ENCODE data around the gene FCHSD2. TPM values are rescaled to one million over a fixed set of nuclear protein-coding genes. Genes with fewer than 3 reads are reported as not detected.
A peak's percentile ranks its signal among the peaks of the same experiment; 100 is the strongest.

Gene FCHSD2
- total and polyA plus RNA-seq, 2 donors (not counting 1 experiment from before 2014, with no cell fraction given): 19.5 to 40.6 TPM

DNA sequence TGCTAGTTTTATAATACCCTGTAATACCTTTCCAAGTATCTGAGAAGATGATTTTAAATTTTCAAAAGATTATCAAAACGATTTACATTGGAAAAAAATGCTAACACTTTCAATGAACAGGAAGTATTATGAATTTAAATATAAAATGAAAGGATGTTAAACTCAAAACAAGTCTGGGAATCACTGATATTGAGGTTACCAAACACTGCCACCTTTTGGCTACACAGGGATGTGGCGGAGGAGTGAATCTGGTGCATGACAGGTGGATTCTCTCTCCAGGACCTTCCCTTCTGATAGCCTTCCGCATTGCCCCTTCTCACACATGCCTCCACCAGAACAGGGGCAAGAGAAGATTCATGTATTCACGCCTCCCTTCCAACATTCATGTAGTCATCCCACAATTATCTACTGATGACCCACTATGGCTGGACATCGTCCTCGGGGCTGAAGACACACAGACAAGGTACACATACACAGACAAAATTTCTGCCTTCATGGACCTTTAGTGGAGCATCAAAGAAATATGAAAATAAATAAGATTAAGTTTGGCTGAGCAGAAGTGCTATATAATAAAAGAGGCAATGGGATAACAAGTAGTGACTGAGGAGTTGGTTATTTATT, 293.2 kb downstream of the FCHSD2 start:
- Histone ChIP-seq H4K20me1 (ENCODE audit: control insufficient read depth, extremely low read depth, insufficient read depth, low read length) (no peaks in the 10 kb centered on the region), H3K9ac (ENCODE audit: insufficient read depth, low read length) (no peak overlapping the region), H3K9me3 (ENCODE audit: control insufficient read depth, insufficient read depth, low read depth, low read length) (no peaks in the 10 kb centered on the region)

GRCh38 chr11:72844356-72844755, 297.8 kb downstream of the FCHSD2 start:
- H2AFZ ChIP-seq (ENCODE audit: low read length): no peak overlapping the region
- no peaks in the 10 kb centered on the region for H3K9me3 ChIP-seq (ENCODE audit: control insufficient read depth, insufficient read depth, low read depth, low read length)
- peaks cover 6% of the 10 kb centered on the region for H3K4me1 ChIP-seq (ENCODE audit: control insufficient read depth, extremely low read depth, insufficient read depth, low read length)
- DNase-seq (ENCODE audit: low read depth in 2 of 2): peak; percentile 57 to 87
- no peaks in the 10 kb centered on the region for H3K36me3 ChIP-seq (ENCODE audit: control insufficient read depth, insufficient read depth, low read length)
- TF ChIP-seq CTCF (conservative IDR thresholded peaks at IDR 0.05 in 1 of 2, IDR thresholded peaks at IDR 0.05 in 1 of 2; ENCODE audit: low read depth in 1 of 2, low read length in 2 of 2): no peak
- no peak for TF ChIP-seq EZH2 (IDR thresholded peaks at IDR 0.05; ENCODE audit: low read length, missing control alignments)
- no peak overlapping the region for H3K4me2 ChIP-seq (ENCODE audit: extremely low read depth, insufficient read depth, low read length)
- H4K20me1 ChIP-seq (ENCODE audit: control insufficient read depth, extremely low read depth, insufficient read depth, low read length): no peaks in the 10 kb centered on the region
- no peak overlapping the region for H3K27ac ChIP-seq (ENCODE audit: insufficient read depth, low read length)
- no peaks in the 10 kb centered on the region for H3K27me3 ChIP-seq (ENCODE audit: control insufficient read depth, insufficient read depth, low read length)
- no peaks in the 10 kb centered on the region for H3K79me2 ChIP-seq (ENCODE audit: control insufficient read depth, insufficient read depth, low read length)
- no peak overlapping the region for H3K4me3 ChIP-seq (replicated peaks in 1 of 4; ENCODE audit: control extremely low read depth in 1 of 4, insufficient read depth in 1 of 4, low read depth in 3 of 4, low read length in 4 of 4)
- no peak overlapping the region for H3K9ac ChIP-seq (ENCODE audit: insufficient read depth, low read length)

More for the DNA sequence above, 293.2 kb downstream of the FCHSD2 start:
- DNase-seq (ENCODE audit: low read depth in 2 of 2): peak; percentile 22 to 63
- Histone ChIP-seq H3K4me3 (replicated peaks in 1 of 4; ENCODE audit: control extremely low read depth in 1 of 4, insufficient read depth in 1 of 4, low read depth in 3 of 4, low read length in 4 of 4) (no peak overlapping the region), H3K79me2 (ENCODE audit: control insufficient read depth, insufficient read depth, low read length) (no peaks in the 10 kb centered on the region), H3K4me2 (ENCODE audit: extremely low read depth, insufficient read depth, low read length) (no peak overlapping the region), H3K27ac (ENCODE audit: insufficient read depth, low read length) (no peak overlapping the region), H3K4me1 (ENCODE audit: control insufficient read depth, extremely low read depth, insufficient read depth, low read length) (no peaks in the 10 kb centered on the region), H3K36me3 (ENCODE audit: control insufficient read depth, insufficient read depth, low read length) (no peaks in the 10 kb centered on the region), H3K27me3 (ENCODE audit: control insufficient read depth, insufficient read depth, low read length) (no peaks in the 10 kb centered on the region), H2AFZ (ENCODE audit: low read length) (no peak overlapping the region)
- no peak for TF ChIP-seq EZH2 (IDR thresholded peaks at IDR 0.05; ENCODE audit: low read length, missing control alignments)
- TF ChIP-seq CTCF (conservative IDR thresholded peaks at IDR 0.05 in 1 of 2, IDR thresholded peaks at IDR 0.05 in 1 of 2; ENCODE audit: low read depth in 1 of 2, low read length in 2 of 2): peak; percentile 63 to 81

DNA sequence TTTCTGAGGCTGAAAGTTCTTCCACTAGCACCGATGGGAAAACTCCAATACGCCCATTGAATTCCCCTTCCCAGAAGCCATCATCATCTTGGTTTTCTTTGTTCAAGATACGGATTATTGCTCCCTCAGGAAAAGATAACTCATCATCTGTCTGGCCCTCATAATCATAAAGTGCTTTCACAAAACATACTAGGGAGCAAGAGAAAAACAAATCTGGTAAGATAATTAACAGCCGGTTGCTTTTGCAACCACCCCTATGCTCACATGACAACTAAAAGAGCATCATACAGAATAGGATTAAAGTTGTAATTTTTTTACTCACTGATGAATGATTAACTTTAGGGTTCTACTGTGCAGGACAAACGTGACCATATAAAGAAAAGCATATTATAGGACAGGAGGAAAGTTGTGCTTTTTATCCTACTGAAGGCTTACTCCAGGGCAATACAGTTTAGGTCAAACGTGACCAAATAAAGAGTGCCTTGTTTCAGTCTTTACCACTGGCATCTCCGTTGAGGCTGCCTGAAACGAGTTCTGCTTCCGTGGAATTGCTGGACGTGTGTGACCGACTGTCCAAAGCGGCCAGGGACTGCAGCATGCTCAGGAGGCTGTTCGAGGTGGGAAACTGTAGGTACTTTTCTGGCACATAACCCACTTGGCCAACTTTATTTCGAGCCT, 299.3 kb downstream of the FCHSD2 start:
- H3K27me3 ChIP-seq (ENCODE audit: control insufficient read depth, insufficient read depth, low read length): no peaks in the 10 kb centered on the region
- no peaks in the 10 kb centered on the region for H3K9me3 ChIP-seq (ENCODE audit: control insufficient read depth, insufficient read depth, low read depth, low read length)
- peaks cover 6% of the 10 kb centered on the region for H3K4me1 ChIP-seq (ENCODE audit: control insufficient read depth, extremely low read depth, insufficient read depth, low read length)
- H3K4me2 ChIP-seq (ENCODE audit: extremely low read depth, insufficient read depth, low read length): no peak overlapping the region
- no peaks in the 10 kb centered on the region for H4K20me1 ChIP-seq (ENCODE audit: control insufficient read depth, extremely low read depth, insufficient read depth, low read length)
- H3K27ac ChIP-seq (ENCODE audit: insufficient read depth, low read length): no peak overlapping the region
- no peaks in the 10 kb centered on the region for H3K36me3 ChIP-seq (ENCODE audit: control insufficient read depth, insufficient read depth, low read length)
- no peak overlapping the region for H3K9ac ChIP-seq (ENCODE audit: insufficient read depth, low read length)
- no peak for DNase-seq (ENCODE audit: low read depth in 2 of 2)
- no peak for TF ChIP-seq EZH2 (IDR thresholded peaks at IDR 0.05; ENCODE audit: low read length, missing control alignments)
- no peak for TF ChIP-seq CTCF (conservative IDR thresholded peaks at IDR 0.05 in 1 of 2, IDR thresholded peaks at IDR 0.05 in 1 of 2; ENCODE audit: low read depth in 1 of 2, low read length in 2 of 2)
- H2AFZ ChIP-seq (ENCODE audit: low read length): no peak overlapping the region
- H3K4me3 ChIP-seq (replicated peaks in 1 of 4; ENCODE audit: control extremely low read depth in 1 of 4, insufficient read depth in 1 of 4, low read depth in 3 of 4, low read length in 4 of 4): no peak overlapping the region
- no peaks in the 10 kb centered on the region for H3K79me2 ChIP-seq (ENCODE audit: control insufficient read depth, insufficient read depth, low read length)
